SW480 (cell line): ENCODE data around the gene FLVCR2.
A peak's percentile ranks its signal among the peaks of the same experiment; 100 is the strongest.

Experiments used
- DNase-seq: peaks from one replicate; pipeline ENCODE4 v3.0.0-alpha.2; 2016; ENCODE audit warnings: low spot score

Gene FLVCR2, protein sequence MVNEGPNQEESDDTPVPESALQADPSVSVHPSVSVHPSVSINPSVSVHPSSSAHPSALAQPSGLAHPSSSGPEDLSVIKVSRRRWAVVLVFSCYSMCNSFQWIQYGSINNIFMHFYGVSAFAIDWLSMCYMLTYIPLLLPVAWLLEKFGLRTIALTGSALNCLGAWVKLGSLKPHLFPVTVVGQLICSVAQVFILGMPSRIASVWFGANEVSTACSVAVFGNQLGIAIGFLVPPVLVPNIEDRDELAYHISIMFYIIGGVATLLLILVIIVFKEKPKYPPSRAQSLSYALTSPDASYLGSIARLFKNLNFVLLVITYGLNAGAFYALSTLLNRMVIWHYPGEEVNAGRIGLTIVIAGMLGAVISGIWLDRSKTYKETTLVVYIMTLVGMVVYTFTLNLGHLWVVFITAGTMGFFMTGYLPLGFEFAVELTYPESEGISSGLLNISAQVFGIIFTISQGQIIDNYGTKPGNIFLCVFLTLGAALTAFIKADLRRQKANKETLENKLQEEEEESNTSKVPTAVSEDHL

DNA sequence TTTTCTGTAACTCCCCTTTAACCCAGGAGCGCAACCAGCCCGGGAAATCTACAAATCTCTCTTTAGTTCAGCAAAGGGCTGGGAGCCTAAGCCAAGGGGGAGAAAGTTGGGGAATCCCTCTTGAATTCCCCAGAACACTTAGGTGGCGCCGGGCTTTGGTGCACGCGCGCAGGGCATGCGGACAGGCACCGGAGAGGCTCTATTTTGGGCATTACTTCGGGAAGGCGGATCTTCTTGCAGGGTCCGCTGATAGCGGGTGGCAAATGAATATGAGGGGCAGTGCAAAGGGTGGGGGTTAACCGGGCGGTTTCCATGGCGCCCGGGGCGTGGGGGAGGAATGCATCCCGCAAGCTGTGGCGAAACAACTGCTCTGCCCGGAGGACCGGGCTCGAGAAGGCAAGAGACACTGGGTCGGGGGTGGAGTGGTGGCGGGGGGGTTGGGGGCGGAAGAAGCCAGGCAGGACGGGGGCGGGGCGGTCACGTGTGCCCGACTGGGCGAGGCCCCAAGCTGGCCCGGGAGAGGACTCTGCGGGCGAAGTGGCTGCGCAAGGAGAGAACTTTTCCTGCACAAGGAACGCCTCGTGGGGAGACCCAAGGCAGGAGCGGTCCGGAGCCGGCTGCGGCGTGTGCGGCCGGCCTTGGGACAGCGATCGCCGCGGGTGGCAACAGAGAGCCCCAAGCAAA is at the start of gene FLVCR2:
Gene FLVCR2 (plus strand): TSS at position 519 of the 684 bp plus-strand sequence. CDS start 353 bp downstream, outside the sequence.
- DNase-seq: peak; percentile 59

DNA sequence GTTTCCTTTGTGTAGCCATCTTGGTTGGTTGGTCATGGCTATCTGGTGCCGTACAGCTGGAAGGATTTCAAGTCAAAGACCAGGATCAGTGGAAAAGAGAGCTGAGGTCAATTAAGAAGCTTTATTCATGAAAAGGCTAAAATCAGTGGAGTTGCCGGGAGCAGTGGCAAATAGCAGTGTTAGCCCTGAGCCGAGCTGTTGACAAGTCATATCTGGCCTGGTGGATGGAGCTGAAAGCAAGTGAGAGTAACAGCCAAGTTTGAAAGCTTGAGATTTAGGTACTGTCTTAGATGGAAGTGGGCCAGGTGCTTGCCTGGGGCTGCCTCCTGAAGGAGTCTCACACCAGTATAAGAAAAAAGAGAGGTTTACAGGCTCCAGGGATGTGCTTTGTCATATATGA is 47.2 kb upstream of the FLVCR2 start:
- no peak for DNase-seq

DNA sequence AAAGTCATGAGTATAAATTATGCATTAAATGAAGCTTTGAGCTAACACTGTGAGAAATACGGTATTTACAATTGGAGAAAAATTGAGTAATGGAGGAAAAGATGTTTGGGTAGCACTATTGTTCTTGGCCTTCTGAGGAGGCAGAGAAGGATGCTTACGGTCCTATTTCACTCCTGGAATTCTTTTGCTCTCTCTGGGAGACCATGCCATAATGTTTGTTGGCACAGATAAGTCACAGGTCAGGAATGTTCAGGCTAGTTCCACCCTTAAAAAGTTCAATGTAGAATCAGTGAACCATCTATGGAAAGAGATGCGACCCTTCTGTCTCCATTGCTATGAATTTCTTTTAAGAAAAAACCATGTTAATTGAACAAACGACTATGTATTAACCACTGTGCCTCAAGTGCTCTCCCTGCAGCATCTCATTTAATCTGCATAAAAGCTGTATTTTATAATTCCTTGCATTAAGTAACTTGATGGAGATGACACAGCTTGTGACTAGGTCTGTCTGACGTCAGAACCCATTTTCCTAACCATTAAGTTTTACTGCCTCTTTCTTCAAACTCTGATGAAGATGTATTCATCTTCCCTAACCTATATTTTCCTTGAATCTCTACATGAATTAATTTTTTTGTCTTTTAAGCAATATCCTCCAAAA is 46.6 kb upstream of the FLVCR2 start:
- no peak for DNase-seq

DNA sequence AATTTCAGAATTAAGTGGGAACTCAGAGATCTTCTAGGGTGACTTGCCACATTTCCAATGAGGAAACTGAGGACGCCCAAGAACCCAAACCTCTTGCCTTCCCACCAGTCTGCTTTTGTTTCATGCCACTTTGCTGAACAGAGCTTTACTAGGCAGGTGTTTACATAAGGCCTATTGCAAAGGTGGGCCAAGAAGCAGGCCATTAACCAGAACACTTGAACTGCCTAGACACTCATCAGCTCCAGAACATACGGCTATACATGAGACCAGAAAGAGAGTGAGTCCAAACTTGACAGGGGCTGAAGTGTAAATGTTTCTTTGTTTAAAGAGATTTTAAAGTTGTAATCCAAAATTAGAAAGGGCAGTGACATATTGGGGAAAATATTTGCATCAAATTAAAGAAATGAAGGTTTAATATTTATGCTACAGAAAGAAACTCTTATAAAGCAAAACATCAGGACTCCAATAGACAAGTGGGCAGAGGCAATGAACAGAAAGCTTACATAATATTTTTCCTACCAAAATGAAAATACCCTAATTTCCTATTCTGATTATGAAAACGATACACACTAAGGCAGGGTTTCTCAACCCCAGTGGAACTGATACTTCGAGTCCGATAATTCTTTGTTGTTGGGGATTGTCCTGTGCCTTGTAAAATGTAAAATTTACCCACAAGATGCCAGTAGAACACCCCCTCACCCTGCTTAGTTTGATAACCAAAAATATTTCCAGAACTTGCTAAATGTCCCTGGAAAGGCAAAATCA is 44.4 kb upstream of the FLVCR2 start:
- DNase-seq: no peak

DNA sequence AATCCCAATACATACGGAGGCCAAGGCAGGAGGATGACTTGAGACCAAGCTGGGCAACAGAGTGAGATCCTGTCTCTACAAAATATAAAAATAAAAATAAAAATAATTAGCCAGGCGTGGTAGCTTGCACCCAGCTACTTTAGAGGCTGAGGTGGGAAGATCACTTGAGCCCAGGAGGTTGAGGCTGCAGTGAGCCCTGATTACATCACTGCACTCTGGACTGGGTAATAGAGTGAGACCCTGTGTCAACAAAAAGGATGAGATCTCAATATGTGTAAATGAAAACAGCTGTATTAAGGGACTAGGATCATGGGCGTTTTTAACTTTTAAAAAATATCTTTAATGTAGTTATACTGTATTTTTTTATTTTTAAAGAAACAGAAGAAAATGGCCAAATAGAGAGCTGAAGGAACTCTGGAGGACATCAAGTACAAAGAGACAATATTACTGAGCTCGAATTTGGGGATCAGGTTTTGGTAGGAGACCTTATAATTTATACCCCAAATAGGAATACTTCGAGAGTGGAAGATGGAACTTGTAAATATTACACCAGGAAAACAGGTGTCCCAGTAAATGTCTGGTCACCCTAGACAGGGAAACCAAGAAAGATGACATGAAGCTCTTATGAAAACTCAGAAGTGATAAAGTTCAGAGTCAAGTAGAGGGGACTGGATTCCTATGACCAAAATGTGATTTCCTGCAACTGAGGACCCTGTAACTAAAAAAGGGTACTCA is 43.1 kb upstream of the FLVCR2 start:
- no peak for DNase-seq

DNA sequence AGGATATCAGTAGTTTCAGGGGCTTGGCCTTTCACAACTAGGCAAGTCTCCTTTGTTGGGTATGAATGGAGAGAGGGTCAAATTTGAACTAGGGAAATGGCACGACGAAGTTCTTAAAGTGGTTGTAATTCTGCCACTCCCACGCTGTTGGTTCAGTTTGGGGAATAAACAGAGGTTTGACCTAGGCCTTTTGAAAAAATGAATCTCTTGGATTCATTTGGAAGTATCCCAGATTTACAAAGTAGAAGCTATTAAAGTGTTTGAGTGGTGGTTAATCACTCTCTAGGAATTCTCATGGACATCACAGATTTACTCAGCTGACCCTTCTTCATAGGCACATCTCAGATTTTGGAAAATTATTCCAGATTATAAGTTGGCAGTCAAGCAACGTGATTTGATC is 41.3 kb upstream of the FLVCR2 start:
- DNase-seq: no peak

DNA sequence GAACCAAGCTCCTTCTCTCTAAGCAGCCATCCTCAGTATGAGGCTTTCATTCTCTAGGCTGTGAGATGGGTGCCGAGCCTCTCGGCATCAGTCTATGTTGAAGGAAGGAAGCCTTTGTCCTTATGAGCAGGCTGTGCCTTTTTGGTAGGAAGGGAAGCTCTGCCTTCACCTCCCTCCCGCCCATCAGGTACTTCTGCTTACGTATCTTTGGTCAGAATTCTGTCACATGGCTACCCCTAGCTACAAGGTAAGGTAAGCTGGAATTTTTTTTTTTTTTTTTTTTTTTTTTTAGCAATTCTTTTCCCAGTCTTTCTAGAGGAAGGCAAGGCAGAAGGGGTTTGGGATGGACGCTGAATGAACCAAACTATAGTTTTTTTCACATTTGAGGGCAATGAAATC is 39.3 kb upstream of the FLVCR2 start:
- no peak for DNase-seq

DNA sequence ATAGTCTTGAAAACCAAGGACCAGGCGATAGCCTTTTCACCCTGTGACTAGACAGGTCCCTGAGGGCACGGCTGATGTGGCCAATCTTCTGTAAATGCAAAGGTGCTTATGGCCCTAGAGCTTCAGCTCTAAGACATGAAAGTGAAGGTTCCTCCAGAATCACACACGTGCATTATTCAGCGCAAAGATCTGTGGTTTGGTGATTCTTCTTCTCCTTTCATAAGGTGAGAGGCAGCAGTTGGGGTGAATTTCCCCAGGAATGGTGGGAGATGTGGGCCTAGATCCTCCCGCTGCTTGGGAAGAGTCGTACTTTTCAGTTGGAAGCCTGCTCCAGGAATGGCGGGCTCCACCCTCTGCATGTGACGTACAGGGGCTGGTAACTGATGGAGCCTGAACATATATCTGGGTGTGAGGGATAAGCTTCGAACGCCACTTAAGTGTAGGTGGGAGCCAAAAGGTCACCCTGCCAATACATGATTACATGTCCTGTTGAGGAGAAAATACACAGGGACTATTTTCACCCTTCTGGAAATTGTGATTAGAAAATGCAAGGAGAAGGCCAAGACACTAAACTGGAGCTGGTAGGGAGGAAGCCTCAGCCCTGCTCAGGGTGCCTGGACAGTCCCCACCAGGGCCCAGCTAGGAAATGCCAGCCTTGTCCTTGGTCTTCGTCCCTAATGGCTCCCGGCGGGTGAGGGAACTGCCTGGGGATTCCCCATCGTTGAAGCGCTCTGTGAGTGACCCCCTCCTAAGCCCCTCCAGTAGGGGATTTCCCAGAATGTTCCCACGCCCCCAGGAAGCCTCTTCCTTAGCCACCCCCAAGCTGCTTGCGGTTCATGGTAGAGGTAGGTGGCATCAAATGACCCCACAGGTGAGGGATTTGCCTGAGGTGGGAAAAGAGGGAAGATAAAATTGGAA is 38.6 kb upstream of the FLVCR2 start:
- no peak for DNase-seq

DNA sequence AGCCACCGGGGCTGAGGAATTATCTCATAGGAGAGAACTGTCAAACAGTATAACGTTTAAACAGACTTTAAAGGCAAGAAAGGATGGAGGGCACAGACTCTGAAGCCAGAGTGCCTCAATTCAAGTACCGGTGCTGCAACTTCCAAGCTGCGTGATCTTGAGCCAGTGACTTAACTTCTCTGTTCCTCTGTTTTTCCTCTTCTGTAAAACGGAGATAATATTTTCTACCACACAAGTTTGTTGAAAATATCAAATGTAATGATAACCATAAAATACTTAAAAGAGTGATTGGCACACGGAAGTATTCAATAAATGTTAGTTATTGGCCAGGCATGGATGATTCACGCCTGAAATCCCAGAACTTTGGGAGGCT is 38.0 kb upstream of the FLVCR2 start:
- no peak for DNase-seq

DNA sequence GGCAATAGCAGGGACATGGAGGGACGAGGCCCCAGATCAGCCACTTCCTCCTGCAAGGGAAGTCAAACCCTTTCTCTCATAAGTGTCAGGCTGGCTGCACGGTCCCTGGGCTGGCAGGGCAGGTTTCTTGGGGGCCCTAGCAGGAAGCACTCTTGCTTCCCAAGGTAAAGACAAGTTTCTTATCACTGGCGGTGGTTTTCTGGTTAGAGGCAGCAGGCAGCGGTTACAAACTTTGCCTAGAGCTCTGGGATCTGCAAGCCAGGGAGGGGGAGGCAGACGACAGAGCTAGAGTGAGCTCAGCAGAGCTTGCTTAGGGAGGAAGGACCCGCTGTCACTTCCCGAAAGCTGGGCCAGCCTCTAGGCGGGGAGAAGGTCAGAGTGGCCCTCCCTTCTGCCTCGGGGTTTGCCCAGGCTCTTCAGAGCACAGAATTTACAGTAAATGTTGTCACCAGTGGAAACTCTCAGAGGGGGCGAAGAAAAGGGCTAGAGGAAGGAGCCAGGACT is 35.8 kb upstream of the FLVCR2 start:
- no peak for DNase-seq

DNA sequence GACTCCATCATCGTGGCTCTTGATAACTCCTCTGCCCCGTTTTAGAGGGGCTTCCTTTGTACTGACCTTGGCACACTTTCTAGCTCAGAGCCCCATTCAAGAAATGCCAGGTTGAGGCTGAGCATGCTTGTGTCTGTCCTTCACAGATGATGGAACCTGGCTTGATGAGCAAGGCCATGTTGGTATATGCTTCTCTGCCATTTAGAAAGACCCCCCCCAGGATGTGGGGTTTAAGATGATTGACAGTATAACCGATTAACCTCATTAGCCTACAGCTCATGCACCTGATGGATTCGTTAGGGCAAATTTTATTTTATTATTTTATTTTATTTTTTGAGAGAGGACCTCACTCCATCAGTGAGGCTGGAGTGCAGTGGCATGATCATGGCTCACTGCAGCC is 35.2 kb upstream of the FLVCR2 start:
- no peak for DNase-seq

DNA sequence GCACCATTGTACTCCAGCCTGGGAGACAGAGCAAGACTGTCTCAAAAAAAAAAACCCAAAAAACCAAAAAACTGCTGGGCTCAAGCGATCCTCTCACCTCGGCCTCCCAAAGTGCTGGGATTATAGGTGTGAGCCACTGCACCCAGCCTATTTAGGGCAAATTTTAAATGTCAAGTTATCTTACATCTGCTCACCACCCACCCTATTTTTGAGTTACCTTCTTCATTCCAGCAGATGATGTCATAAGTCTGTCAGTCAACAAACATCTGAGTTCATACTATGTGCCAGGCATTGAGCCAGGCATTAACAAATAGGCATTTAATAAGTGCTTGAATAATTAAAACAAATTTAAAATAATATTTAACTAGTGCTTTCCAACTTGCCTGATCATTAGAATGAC is 34.6 kb upstream of the FLVCR2 start:
- DNase-seq: no peak

DNA sequence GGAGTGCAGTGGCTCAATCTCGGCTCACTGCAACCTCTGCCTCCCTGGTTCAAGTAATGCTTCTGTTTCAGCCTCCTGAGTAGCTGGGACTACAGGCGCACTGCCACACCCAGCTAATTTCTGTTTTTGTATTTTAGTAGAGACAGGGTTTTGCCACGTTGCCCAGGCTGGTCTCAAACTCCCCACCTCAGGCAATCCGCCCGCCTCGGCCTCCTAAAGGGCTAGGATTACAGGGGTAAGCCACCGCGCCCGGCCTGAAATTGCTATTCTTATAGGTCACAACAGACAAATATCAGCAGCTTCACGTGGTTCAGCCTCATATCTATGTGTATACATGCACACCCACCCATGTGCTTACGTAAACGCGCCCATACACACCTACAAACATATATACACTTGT is 32.5 kb upstream of the FLVCR2 start:
- DNase-seq: no peak

DNA sequence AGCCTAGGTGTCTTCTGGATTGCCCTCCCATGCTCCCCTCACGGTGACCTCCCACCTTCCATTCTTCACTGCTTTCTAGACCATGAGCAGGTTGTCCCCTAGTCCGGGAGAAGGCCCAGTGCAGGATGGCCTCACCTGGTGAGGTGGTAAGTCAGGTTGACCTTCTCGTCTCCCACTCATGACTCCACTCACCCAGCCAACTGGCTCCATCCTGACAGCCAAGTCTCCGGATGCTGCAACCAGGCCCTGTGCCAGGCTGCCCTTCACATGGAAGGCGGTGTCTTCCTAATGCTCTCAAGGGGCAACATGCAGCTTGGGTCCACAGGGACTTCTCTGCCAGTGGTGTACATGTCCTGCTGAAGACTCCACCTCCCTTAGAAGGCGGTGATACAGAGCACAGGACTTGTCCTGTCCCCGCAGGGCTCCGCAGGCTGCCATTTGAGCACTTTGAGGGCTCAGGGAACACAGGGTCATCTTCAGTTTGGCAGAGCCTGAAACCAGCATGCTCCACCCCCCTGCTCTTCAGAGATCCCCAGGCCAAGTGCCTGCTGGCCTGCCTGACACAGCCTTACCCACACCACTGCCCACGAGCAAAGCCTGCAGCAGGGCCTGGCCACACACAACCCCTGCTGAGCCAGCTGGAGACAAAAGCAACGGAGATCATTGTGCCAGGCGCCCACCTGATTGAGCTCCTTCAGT is 30.7 kb upstream of the FLVCR2 start:
- no peak for DNase-seq

DNA sequence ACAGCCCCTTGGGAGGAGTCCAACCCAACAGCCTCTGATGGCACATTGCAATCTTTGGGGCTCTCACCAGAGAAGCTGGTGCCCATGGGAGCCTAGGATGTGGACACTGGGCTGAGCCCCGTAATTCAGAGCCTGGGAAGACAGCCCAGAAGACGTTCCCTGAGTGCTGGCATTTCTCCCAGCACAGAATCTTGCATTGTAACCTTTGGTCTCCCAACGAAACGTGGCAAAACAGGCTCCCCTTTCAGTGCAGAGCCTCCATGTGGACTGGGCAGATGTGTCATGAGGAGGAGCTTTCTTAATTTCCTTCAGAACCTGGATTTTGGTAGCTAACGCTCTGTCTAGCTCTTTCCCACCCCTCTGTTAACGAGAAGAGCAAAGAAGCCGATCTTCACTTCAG is 29.9 kb upstream of the FLVCR2 start:
- DNase-seq: no peak

DNA sequence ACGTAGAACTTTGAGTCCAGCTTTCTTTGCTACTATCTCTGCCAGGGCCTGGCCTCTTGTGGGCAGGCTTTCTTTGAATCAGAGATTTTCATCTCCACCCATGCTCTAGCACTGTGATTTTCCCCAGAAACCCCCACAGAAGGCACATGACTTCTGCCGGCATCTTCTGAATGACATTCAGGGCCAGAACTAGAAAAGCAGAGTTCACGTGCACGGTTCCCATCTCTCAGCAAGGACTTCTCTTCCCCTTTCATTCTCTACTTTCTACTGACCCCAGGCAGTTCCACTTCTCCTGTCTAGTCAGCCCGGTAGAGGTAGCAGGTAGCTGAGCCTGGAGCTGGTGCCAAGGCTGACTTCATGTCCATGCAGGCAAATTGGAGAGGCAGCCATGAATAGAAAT is 29.3 kb upstream of the FLVCR2 start:
- DNase-seq: no peak

DNA sequence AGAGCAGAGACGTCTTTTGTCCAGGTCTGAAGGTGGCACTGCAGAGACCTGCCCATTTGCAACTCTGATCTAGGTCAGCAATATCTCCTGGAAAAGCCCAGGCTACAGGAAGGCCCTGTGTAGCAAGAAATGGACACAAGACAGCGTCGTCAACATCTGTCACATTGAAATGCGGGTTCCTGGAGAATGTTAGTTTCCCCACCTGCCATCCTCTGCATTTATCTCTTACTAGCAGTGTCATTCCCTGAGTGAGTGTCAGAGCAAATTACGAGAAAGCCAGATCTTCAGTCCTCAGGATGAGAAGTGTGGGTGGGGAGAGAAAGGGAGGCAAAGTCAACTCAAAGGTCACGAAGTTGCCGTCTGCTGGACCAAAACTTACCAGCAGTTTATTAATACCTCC is 27.4 kb upstream of the FLVCR2 start:
- no peak for DNase-seq

DNA sequence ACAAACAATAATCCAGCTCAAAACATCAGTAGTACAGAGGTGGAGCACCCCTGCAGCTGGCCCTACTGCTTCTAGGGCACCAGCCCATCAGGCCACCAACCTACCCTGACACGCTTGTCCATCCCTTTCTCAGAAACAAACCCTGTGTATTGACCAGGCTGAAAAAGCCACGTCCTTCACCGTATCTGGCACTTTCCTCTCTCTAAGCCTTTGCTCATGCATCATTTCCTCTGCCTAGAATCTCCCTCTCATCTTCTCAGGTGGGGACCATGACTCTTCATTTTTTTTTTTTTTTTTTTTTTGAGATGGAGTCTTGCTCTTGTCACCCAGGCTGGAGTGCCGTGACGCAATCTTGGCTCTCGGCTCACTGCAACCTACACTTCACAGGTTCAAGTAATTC is 25.3 kb upstream of the FLVCR2 start:
- no peak for DNase-seq

DNA sequence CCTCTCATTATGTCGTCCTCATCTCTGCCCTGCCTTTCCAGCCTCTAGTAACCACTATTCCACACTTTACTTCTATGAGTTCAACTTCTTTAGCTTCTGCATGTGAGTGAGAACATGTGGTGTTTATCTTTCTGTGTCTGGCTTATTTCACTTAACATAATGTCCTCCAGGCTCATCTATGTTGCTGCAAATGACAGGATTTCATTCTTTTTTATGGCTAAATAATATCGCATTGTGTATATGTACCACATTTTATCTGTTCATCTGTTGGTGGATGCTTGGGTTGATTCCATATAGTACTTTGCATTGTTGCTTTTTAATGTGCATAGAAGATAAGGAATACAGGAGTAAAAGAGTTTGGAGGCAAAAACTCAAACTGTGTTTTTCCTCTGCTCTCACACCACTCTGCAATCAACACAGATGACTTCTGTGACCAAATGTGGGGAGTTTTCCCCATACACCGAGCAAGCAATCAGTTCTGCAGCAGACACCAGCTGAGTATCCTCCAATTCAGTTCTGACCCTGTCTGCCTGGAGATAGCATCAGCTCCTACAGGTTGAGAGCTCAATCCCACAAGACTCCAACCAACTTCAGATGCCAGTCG is 24.6 kb upstream of the FLVCR2 start:
- no peak for DNase-seq
